ENCODE data around the gene PHTF1. TPM values are rescaled to one million over a fixed set of nuclear protein-coding genes. Genes with fewer than 3 reads are reported as not detected.

The PHTF1 gene
- total and polyA plus RNA-seq, 2 of the 4 experiments (the other 2 are of a cell fraction) = 9.6 to 13.3 TPM

DNA sequence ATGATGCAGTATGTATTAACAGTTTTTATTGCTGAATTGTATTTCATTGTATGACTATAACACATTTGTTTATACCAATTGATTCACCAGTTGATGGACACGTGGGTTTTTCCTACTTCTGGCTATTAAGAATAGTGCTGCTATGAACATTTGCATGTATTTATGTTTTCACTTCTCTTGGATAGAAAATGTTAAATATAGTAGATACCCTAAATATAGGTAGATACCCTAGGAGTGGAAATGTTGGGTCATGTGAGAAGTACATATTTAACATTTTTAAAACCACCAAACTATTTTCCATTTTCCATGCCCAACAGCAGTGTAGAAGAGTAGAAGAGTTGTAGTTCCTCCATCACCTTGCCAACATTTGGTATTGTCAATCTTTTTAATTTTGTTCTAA lies 7.8 kb downstream of the PHTF1 start:
- Histone ChIP-seq H3K18ac (ENCODE audit: low read depth, low read length) (no peak overlapping the region), H3K4me2 (ENCODE audit: low read depth, low read length) (no peak overlapping the region), H2BK15ac (ENCODE audit: low read depth, low read length) (no peak overlapping the region), H3K36me3 (ENCODE audit: control insufficient read depth, insufficient read depth, low read length) (peaks cover 12% of the 10 kb centered on the region), H2BK5ac (ENCODE audit: low read depth, low read length, poor library complexity, severe bottlenecking) (no peak overlapping the region), H3K4ac (ENCODE audit: low read depth, low read length) (no peak overlapping the region), H4K8ac (ENCODE audit: low read depth in 2 of 2, low read length in 2 of 2) (no peak overlapping the region), H3K23ac (ENCODE audit: low read depth, low read length) (no peak overlapping the region), H4K91ac (ENCODE audit: insufficient read depth, low read depth, low read length) (no peak overlapping the region), H4K5ac (ENCODE audit: low read depth, low read length) (no peak overlapping the region), H3K27ac (ENCODE audit: insufficient read depth, low read length) (no peak overlapping the region), H3K9me1 (ENCODE audit: insufficient read depth, low read length) (no peaks in the 10 kb centered on the region), H3K27me3 (ENCODE audit: control insufficient read depth, insufficient read depth, low read length) (no peaks in the 10 kb centered on the region), H4K20me1 (ENCODE audit: insufficient read depth, low read length) (no peaks in the 10 kb centered on the region), H3K56ac (ENCODE audit: extremely low read depth, insufficient read depth, low read length) (no peak overlapping the region), H2AFZ (replicated peaks; ENCODE audit: low read length, poor library complexity) (no peak overlapping the region), H2AK5ac (ENCODE audit: low read depth, low read length) (no peak overlapping the region), H2BK20ac (ENCODE audit: low read depth, low read length) (no peak overlapping the region), H3K9me3 (ENCODE audit: control insufficient read depth, insufficient read depth, low read length) (no peaks in the 10 kb centered on the region), H3K4me3 (ENCODE audit: insufficient read depth, low read depth, low read length) (no peak overlapping the region), H3K14ac (replicated peaks; ENCODE audit: low read depth, low read length) (no peak overlapping the region), H3K79me1 (ENCODE audit: low read depth in 1 of 2, low read length in 2 of 2) (peaks cover 11% of the 10 kb centered on the region in 2 experiments; a peak in 3 of 4 replicates), H3K4me1 (ENCODE audit: control insufficient read depth, insufficient read depth, low read length) (no peaks in the 10 kb centered on the region), H2BK120ac (ENCODE audit: low read depth, low read length) (no peak overlapping the region), H3K9ac (ENCODE audit: low read depth, low read length) (no peak overlapping the region), H2AK9ac (replicated peaks; ENCODE audit: low read depth, low read length, poor library complexity) (no peak overlapping the region)
- POLR2A ChIA-PET (ENCODE audit: unreplicated experiment) = no interaction called here
- WGBS, 2 experiments (ENCODE audit: extremely low coverage in 2 of 2, insufficient read length in 1 of 2) = no CpG with 5 or more reads among the region's 1 CpG
- in situ Hi-C loops (cut with MboI; ENCODE audit: low sequenced_read_pairs) (no loop called here), dilution Hi-C loops (cut with HindIII; ENCODE audit: low sequenced_read_pairs, unreplicated experiment) (no loop called here), intact Hi-C loops (cut with micrococcal nuclease) (loop anchor here (10.0 kb wide), 2 partner anchors 153 to 627 kb away; partner anchors contain the start of genes AP4B1 and DCLRE1B)
- TF ChIP-seq RFX5 (IDR thresholded peaks at IDR 0.05; ENCODE audit: low read depth, low read length) (no peak), CHD1 (IDR thresholded peaks at IDR 0.05; ENCODE audit: low read depth, low read length) (no peak), MAZ (IDR thresholded peaks at IDR 0.05; ENCODE audit: borderline replicate concordance, low read depth, low read length) (no peak), CEBPB (IDR thresholded peaks at IDR 0.05; ENCODE audit: low read depth, low read length) (no peak), POLR2A (IDR thresholded peaks at IDR 0.05; ENCODE audit: low read depth, low read length) (no peak), MXI1 (IDR thresholded peaks at IDR 0.05; ENCODE audit: borderline replicate concordance, low read depth, low read length) (no peak), MAFK (IDR thresholded peaks at IDR 0.05; ENCODE audit: low read depth, low read length) (no peak), RAD21 (IDR thresholded peaks at IDR 0.05; ENCODE audit: low read length) (no peak), RCOR1 (IDR thresholded peaks at IDR 0.05; ENCODE audit: insufficient replicate concordance, low read length) (no peak), NFE2L2 (IDR thresholded peaks at IDR 0.05; ENCODE audit: low read depth, low read length) (no peak), SMC3 (IDR thresholded peaks at IDR 0.05; ENCODE audit: low read depth, low read length) (no peak), BHLHE40 (IDR thresholded peaks at IDR 0.05; ENCODE audit: low read depth, low read length) (no peak), FOS (IDR thresholded peaks at IDR 0.05; ENCODE audit: low read depth, low read length) (no peak)
- TF ChIP-seq, protein P1, sequence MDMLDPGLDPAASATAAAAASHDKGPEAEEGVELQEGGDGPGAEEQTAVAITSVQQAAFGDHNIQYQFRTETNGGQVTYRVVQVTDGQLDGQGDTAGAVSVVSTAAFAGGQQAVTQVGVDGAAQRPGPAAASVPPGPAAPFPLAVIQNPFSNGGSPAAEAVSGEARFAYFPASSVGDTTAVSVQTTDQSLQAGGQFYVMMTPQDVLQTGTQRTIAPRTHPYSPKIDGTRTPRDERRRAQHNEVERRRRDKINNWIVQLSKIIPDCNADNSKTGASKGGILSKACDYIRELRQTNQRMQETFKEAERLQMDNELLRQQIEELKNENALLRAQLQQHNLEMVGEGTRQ (IDR thresholded peaks at IDR 0.05; ENCODE audit: low read depth, low read length) = no peak
- TF ChIP-seq, protein P2, sequence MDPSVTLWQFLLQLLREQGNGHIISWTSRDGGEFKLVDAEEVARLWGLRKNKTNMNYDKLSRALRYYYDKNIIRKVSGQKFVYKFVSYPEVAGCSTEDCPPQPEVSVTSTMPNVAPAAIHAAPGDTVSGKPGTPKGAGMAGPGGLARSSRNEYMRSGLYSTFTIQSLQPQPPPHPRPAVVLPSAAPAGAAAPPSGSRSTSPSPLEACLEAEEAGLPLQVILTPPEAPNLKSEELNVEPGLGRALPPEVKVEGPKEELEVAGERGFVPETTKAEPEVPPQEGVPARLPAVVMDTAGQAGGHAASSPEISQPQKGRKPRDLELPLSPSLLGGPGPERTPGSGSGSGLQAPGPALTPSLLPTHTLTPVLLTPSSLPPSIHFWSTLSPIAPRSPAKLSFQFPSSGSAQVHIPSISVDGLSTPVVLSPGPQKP (IDR thresholded peaks at IDR 0.05; ENCODE audit: borderline replicate concordance, low read depth, low read length) = no peak
- TF ChIP-seq, protein P3, sequence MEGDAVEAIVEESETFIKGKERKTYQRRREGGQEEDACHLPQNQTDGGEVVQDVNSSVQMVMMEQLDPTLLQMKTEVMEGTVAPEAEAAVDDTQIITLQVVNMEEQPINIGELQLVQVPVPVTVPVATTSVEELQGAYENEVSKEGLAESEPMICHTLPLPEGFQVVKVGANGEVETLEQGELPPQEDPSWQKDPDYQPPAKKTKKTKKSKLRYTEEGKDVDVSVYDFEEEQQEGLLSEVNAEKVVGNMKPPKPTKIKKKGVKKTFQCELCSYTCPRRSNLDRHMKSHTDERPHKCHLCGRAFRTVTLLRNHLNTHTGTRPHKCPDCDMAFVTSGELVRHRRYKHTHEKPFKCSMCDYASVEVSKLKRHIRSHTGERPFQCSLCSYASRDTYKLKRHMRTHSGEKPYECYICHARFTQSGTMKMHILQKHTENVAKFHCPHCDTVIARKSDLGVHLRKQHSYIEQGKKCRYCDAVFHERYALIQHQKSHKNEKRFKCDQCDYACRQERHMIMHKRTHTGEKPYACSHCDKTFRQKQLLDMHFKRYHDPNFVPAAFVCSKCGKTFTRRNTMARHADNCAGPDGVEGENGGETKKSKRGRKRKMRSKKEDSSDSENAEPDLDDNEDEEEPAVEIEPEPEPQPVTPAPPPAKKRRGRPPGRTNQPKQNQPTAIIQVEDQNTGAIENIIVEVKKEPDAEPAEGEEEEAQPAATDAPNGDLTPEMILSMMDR (conservative IDR thresholded peaks at IDR 0.05; ENCODE audit: low read depth, low read length) = no peak
- CTCF ChIA-PET = no interaction called here
- no TSS peak for BruUV-seq (replicated peaks)
- no peak for ATAC-seq (ENCODE audit: low read depth)
- no peak for DNase-seq
